Fibroblast of lung (primary cell): Measurements from ENCODE around the gene PHF21A. TPM values are rescaled to one million over a fixed set of nuclear protein-coding genes. Genes with fewer than 3 reads are reported as not detected.

ENCODE experiments used
- DNase-seq, 2 donors: peaks; one replicate each; pipeline versions ENCODE4 v3.0.0 to v3.0.0-alpha.2; 2010; ENCODE audit warnings: low read depth in 2 of 2
- H2AFZ ChIP-seq: 2 replicates; pipeline ENCODE4 v1.5.1; 2012; ENCODE audit warnings: low read length, control low read depth, inconsistent platforms
- H3K27ac ChIP-seq: 2 replicates; pipeline ENCODE4 v1.5.1; 2011; ENCODE audit warnings: low read length, control low read depth; ENCODE audit not compliant: insufficient read depth
- H3K27me3 ChIP-seq: 2 replicates; pipeline ENCODE4 v1.5.1; 2011; ENCODE audit warnings: mild to moderate bottlenecking, low read length; ENCODE audit not compliant: control insufficient read depth, insufficient read depth
- H3K36me3 ChIP-seq: 2 replicates; pipeline ENCODE4 v1.5.1; 2011; ENCODE audit warnings: low read length; ENCODE audit not compliant: control insufficient read depth, insufficient read depth
- H3K4me1 ChIP-seq: 2 replicates; pipeline ENCODE4 v1.5.1; 2011; ENCODE audit warnings: low read length; ENCODE audit not compliant: control insufficient read depth, insufficient read depth; ENCODE audit errors: extremely low read depth
- H3K4me2 ChIP-seq: 2 replicates; pipeline ENCODE4 v1.5.1; 2011; ENCODE audit warnings: low read length, control low read depth; ENCODE audit not compliant: insufficient read depth; ENCODE audit errors: extremely low read depth
- H3K4me3 ChIP-seq, 4 experiments: fragments of 200-600 bp in 1 of 4; sonication (generic) in 1 of 4; replicated peaks in 1 of 4; 2 replicates each; pipeline ENCODE4 v1.5.1; 2011 to 2016; ENCODE audit warnings: low read length in 4 of 4, low read depth in 3 of 4, mild to moderate bottlenecking in 3 of 4, control low read depth in 2 of 4, inconsistent platforms in 1 of 4, mixed read lengths in 1 of 4; ENCODE audit not compliant: insufficient read depth in 1 of 4; ENCODE audit errors: control extremely low read depth in 1 of 4
- H3K79me2 ChIP-seq: 2 replicates; pipeline ENCODE4 v1.5.1; 2012; ENCODE audit warnings: mild to moderate bottlenecking, low read length, inconsistent platforms; ENCODE audit not compliant: control insufficient read depth, insufficient read depth
- H3K9ac ChIP-seq: 2 replicates; pipeline ENCODE4 v1.5.1; 2011; ENCODE audit warnings: mild to moderate bottlenecking, low read length, control low read depth; ENCODE audit not compliant: insufficient read depth
- H3K9me3 ChIP-seq: 2 replicates; pipeline ENCODE4 v1.5.1; 2012; ENCODE audit warnings: low read depth, low read length; ENCODE audit not compliant: control insufficient read depth, insufficient read depth
- H4K20me1 ChIP-seq: 2 replicates; pipeline ENCODE4 v1.5.1; 2011; ENCODE audit warnings: low read length; ENCODE audit not compliant: control insufficient read depth, insufficient read depth; ENCODE audit errors: extremely low read depth
- CTCF ChIP-seq, 2 donors: IDR thresholded peaks in 1 of 2; conservative IDR thresholded peaks in 1 of 2; 1 replicate in 1 of 2; 2 replicates in 1 of 2; pipeline ENCODE4 v1.5.1; 2011 to 2012; ENCODE audit warnings: low read length in 2 of 2, control low read depth in 1 of 2, inconsistent platforms in 1 of 2, low read depth in 1 of 2, mild to moderate bottlenecking in 1 of 2
- EZH2 ChIP-seq: IDR thresholded peaks from 2 replicates; pipeline ENCODE4 v1.5.1; 2012; ENCODE audit warnings: low read length, control low read depth, mild to moderate bottlenecking; ENCODE audit errors: missing control alignments
- polyA plus RNA-seq, 2 donors: library from polyadenylated mRNA; depleted of rRNA in 1 of 2; stranded (reverse) in 1 of 2; unstranded in 1 of 2; fragments of >200 nt; gene quantifications; 2 replicates each; pipeline ENCODE4 v1.2.1, GENCODE V29; 2011 to 2012; ENCODE audit warnings: missing spikeins in 1 of 2
- total RNA-seq: library from RNA; depleted of rRNA; stranded (reverse); fragments of >200 nt; gene quantifications from 2 replicates; pipeline ENCODE4 v1.2.1, GENCODE V29; 2014

PHF21A gene
- total and polyA plus RNA-seq, 2 donors (not counting 1 experiment from before 2014, with no cell fraction given): 18.5 to 21.0 TPM

GRCh38 chr11:46107408-46107718 is 13.9 kb downstream of the PHF21A start:
- Histone ChIP-seq H2AFZ (no peak overlapping the region), H3K9ac (no peak overlapping the region), H4K20me1 (no peaks in the 10 kb centered on the region)

GRCh38 chr11:46106530-46107407 is 14.5 kb downstream of the PHF21A start:
- TF ChIP-seq EZH2 (no peak), CTCF (conservative IDR thresholded peaks at IDR 0.05 in 1 of 2, IDR thresholded peaks at IDR 0.05 in 1 of 2; ENCODE audit: low read depth in 1 of 2, low read length in 2 of 2) (no peak)
- H3K4me2 ChIP-seq: peak overlapping the region; percentile 15
- no peaks in the 10 kb centered on the region for H3K9me3 ChIP-seq
- no peaks in the 10 kb centered on the region for H3K27me3 ChIP-seq
- peak overlapping the region; percentile 7 for H2AFZ ChIP-seq
- H3K4me1 ChIP-seq: no peaks in the 10 kb centered on the region
- H3K79me2 ChIP-seq: peaks cover 33% of the 10 kb centered on the region
- no peak overlapping the region for H3K27ac ChIP-seq
- no peaks in the 10 kb centered on the region for H4K20me1 ChIP-seq
- no peaks in the 10 kb centered on the region for H3K36me3 ChIP-seq
- H3K4me3 ChIP-seq: no peak overlapping the region
- H3K9ac ChIP-seq: no peak overlapping the region
- DNase-seq: peak; percentile 25 to 50

More at GRCh38 chr11:46107408-46107718, 13.9 kb downstream of the PHF21A start:
- Histone ChIP-seq H3K79me2 (peaks cover 34% of the 10 kb centered on the region), H3K4me1 (no peaks in the 10 kb centered on the region), H3K27ac (no peak overlapping the region), H3K4me2 (no peak overlapping the region), H3K4me3 (no peak overlapping the region), H3K27me3 (no peaks in the 10 kb centered on the region), H3K9me3 (no peaks in the 10 kb centered on the region), H3K36me3 (no peaks in the 10 kb centered on the region)
- DNase-seq: no peak
- no peak for TF ChIP-seq EZH2
- TF ChIP-seq CTCF (conservative IDR thresholded peaks at IDR 0.05 in 1 of 2, IDR thresholded peaks at IDR 0.05 in 1 of 2; ENCODE audit: low read depth in 1 of 2, low read length in 2 of 2): no peak

GRCh38 chr11:46105926-46106325 is 15.3 kb downstream of the PHF21A start:
- Histone ChIP-seq H2AFZ (no peak overlapping the region), H3K9me3 (no peaks in the 10 kb centered on the region), H3K79me2 (peaks cover 35% of the 10 kb centered on the region), H4K20me1 (no peaks in the 10 kb centered on the region), H3K27ac (no peak overlapping the region), H3K4me2 (no peak overlapping the region), H3K4me3 (no peak overlapping the region), H3K4me1 (no peaks in the 10 kb centered on the region), H3K36me3 (no peaks in the 10 kb centered on the region), H3K9ac (no peak overlapping the region), H3K27me3 (no peaks in the 10 kb centered on the region)
- no peak for DNase-seq
- no peak for TF ChIP-seq CTCF (conservative IDR thresholded peaks at IDR 0.05 in 1 of 2, IDR thresholded peaks at IDR 0.05 in 1 of 2; ENCODE audit: low read depth in 1 of 2, low read length in 2 of 2)
- no peak for TF ChIP-seq EZH2
